Measurements from ENCODE around the gene KLF4. TPM values are rescaled to one million over a fixed set of nuclear protein-coding genes. Genes with fewer than 3 reads are reported as not detected.

KLF4 gene
- total and polyA plus RNA-seq, 2 of the 4 experiments (the other 2 are of a cell fraction) = 1.3 to 3.8 TPM

DNA sequence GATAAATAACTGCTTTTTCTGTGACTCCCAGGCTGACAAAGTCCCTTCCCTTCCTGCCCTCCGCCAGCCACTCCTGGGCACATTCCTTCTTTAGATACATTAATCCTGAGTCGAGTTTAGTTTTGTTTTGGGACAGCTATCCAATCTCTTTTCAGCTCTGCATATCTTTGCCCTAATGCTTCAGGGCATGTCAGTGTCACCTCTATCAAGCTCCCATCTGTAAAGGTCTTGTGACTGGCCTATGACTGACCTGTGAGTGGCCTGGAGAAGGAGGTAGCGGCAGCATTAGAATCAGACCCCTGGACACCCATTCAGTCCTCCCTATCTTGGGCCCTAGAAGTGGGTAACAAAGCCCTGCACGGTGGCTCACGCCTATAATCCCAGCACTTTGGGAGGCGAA lies 34.0 kb upstream of the KLF4 start:
- Histone ChIP-seq H3K56ac (ENCODE audit: extremely low read depth, insufficient read depth, low read length) (no peak overlapping the region), H3K23ac (ENCODE audit: low read depth, low read length) (no peak overlapping the region), H3K4me2 (ENCODE audit: low read depth, low read length) (no peak overlapping the region), H3K4me3 (ENCODE audit: insufficient read depth, low read depth, low read length) (no peak overlapping the region), H3K4me1 (ENCODE audit: control insufficient read depth, insufficient read depth, low read length) (no peaks in the 10 kb centered on the region), H2BK120ac (ENCODE audit: low read depth, low read length) (no peak overlapping the region), H3K9me1 (ENCODE audit: insufficient read depth, low read length) (no peaks in the 10 kb centered on the region), H2AFZ (replicated peaks; ENCODE audit: low read length, poor library complexity) (no peak overlapping the region), H3K9me3 (ENCODE audit: control insufficient read depth, insufficient read depth, low read length) (no peaks in the 10 kb centered on the region), H3K27ac (ENCODE audit: insufficient read depth, low read length) (no peak overlapping the region), H3K14ac (replicated peaks; ENCODE audit: low read depth, low read length) (no peak overlapping the region), H3K79me1 (ENCODE audit: low read depth in 1 of 2, low read length in 2 of 2) (no peaks in the 10 kb centered on the region), H4K91ac (ENCODE audit: insufficient read depth, low read depth, low read length) (no peak overlapping the region), H3K18ac (ENCODE audit: low read depth, low read length) (no peak overlapping the region), H2AK9ac (replicated peaks; ENCODE audit: low read depth, low read length, poor library complexity) (no peak overlapping the region), H4K5ac (ENCODE audit: low read depth, low read length) (no peak overlapping the region), H4K8ac (ENCODE audit: low read depth in 2 of 2, low read length in 2 of 2) (no peak overlapping the region), H2BK20ac (ENCODE audit: low read depth, low read length) (no peak overlapping the region), H3K27me3 (ENCODE audit: control insufficient read depth, insufficient read depth, low read length) (no peaks in the 10 kb centered on the region; the same call in 1 of the 2 replicates), H3K4ac (ENCODE audit: low read depth, low read length) (no peak overlapping the region), H3K9ac (ENCODE audit: low read depth, low read length) (no peak overlapping the region), H4K20me1 (ENCODE audit: insufficient read depth, low read length) (no peaks in the 10 kb centered on the region), H3K36me3 (ENCODE audit: control insufficient read depth, insufficient read depth, low read length) (no peaks in the 10 kb centered on the region), H2AK5ac (ENCODE audit: low read depth, low read length) (no peak overlapping the region), H2BK15ac (ENCODE audit: low read depth, low read length) (no peak overlapping the region), H2BK5ac (ENCODE audit: low read depth, low read length, poor library complexity, severe bottlenecking) (no peak overlapping the region)
- in situ Hi-C loops (cut with MboI; ENCODE audit: low sequenced_read_pairs) (no loop called here), dilution Hi-C loops (cut with HindIII; ENCODE audit: low sequenced_read_pairs, unreplicated experiment) (no loop called here), intact Hi-C loops (cut with micrococcal nuclease) (no loop called here)
- TF ChIP-seq MXI1 (IDR thresholded peaks at IDR 0.05; ENCODE audit: borderline replicate concordance, low read depth, low read length) = no peak
- no peak for TF ChIP-seq POLR2A (IDR thresholded peaks at IDR 0.05; ENCODE audit: low read depth, low read length)
- TF ChIP-seq MAFK (IDR thresholded peaks at IDR 0.05; ENCODE audit: low read depth, low read length) = no peak
- TF ChIP-seq RAD21 (IDR thresholded peaks at IDR 0.05; ENCODE audit: low read length) = no peak
- TF ChIP-seq BHLHE40 (IDR thresholded peaks at IDR 0.05; ENCODE audit: low read depth, low read length) = no peak
- no peak for TF ChIP-seq CEBPB (IDR thresholded peaks at IDR 0.05; ENCODE audit: low read depth, low read length)
- no CpG with 5 or more reads among the region's 6 CpGs for WGBS, 2 experiments (ENCODE audit: extremely low coverage in 2 of 2, insufficient read length in 1 of 2)
- DNase-seq (no peak), ATAC-seq (ENCODE audit: low read depth) (no peak)
- no TSS peak for BruUV-seq (replicated peaks)
- CTCF ChIA-PET = no interaction called here
- POLR2A ChIA-PET (ENCODE audit: unreplicated experiment) = no interaction called here
